Sigmoid colon (tissue), 4 donors: ENCODE results near the gene BIVM.

Source experiments
- CTCF ChIP-seq, 4 experiments: fragments of 450-650 bp in 3 of 4; fragments of 200-600 bp in 1 of 4; IDR thresholded peaks; one replicate each; pipeline ENCODE4 v1.5.1; 2016 to 2019; ENCODE audit warnings: antibody characterized with exemption in 4 of 4, mild to moderate bottlenecking in 3 of 4, moderate library complexity in 2 of 4
- POLR2A ChIP-seq, 2 donors: fragments of 450-650 bp; IDR thresholded peaks; one replicate each; pipeline ENCODE4 v1.6.1; 2016; ENCODE audit warnings: antibody characterized with exemption in 2 of 2, mild to moderate bottlenecking in 2 of 2, moderate library complexity in 2 of 2
- POLR2AphosphoS5 ChIP-seq, 4 donors: sonication (generic); formaldehyde crosslinking; IDR thresholded peaks; one replicate each; pipeline ENCODE4 v1.6.1; 2017; ENCODE audit warnings: antibody characterized with exemption in 4 of 4

GRCh38 chr13:102872131-102872530 is 73.2 kb downstream of the BIVM start:
- TF ChIP-seq POLR2A (IDR thresholded peaks at IDR 0.05) (no peak), CTCF (IDR thresholded peaks at IDR 0.05) (no peak), POLR2AphosphoS5 (IDR thresholded peaks at IDR 0.05) (no peak)
